Activated naive CD4-positive, alpha-beta T cell treated with anti-CD3 and anti-CD28 coated beads for 36 hours (primary cell): ENCODE data around the gene PHF2. TPM values are rescaled to one million over a fixed set of nuclear protein-coding genes. Genes with fewer than 3 reads are reported as not detected.

Experiments
- CTCF ChIA-PET: fragments of 350-600 bp; sonication (Branson Sonifier 250); formaldehyde crosslinking; loops from one replicate; lab custom pipeline; 2021; ENCODE audit warnings: antibody characterized with exemption; lab: Charles Lee
- DNase-seq: peaks from one replicate; pipeline ENCODE4 v3.0.0-alpha.2; 2020
- H3K27ac Mint-ChIP-seq: one replicate; pipeline ENCODE4 v1.8.0; 2021; ENCODE audit warnings: mild to moderate bottlenecking, mixed read lengths
- H3K27me3 Mint-ChIP-seq: one replicate; pipeline ENCODE4 v1.8.0; 2021; ENCODE audit warnings: low read depth, mixed read lengths
- H3K36me3 Mint-ChIP-seq: one replicate; pipeline ENCODE4 v1.8.0; 2021; ENCODE audit warnings: low read depth, mixed read lengths
- H3K4me1 Mint-ChIP-seq: one replicate; pipeline ENCODE4 v1.8.0; 2021; ENCODE audit warnings: low read depth, mixed read lengths
- H3K4me3 Mint-ChIP-seq: one replicate; pipeline ENCODE4 v1.8.0; 2021; ENCODE audit warnings: mild to moderate bottlenecking, moderate library complexity, mixed read lengths
- H3K9me3 Mint-ChIP-seq: one replicate; pipeline ENCODE4 v1.8.0; 2021; ENCODE audit warnings: mixed read lengths
- intact Hi-C: fragments of 100-400 bp; cut with micrococcal nuclease; formaldehyde crosslinking; loops from one replicate; pipeline ENCODE4 v1.15.1; 2023
- microRNA-seq: library from miRNA; unstranded; fragments of <30 nt; microRNA quantifications from one replicate; pipeline ENCODE4 v1.2.0, GENCODE V29; 2022; ENCODE audit warnings: borderline microRNAs expressed, borderline replicate concordance
- total RNA-seq, 2 experiments: library from RNA; stranded (reverse); gene quantifications; one replicate each; pipeline ENCODE4 v1.2.3, GENCODE V29; 2021

Gene PHF2
- total RNA-seq, 2 experiments from 2014 or later: 14.4 to 16.6 TPM

GRCh38 chr9:93713716-93714115, 137.3 kb downstream of the PHF2 start:
- CTCF ChIA-PET: no interaction called here
- intact Hi-C loops: no loop called here
- peaks cover 3% of the 10 kb centered on the region for H3K36me3 Mint-ChIP-seq
- no peak overlapping the region for H3K4me3 Mint-ChIP-seq
- H3K27ac Mint-ChIP-seq: no peak overlapping the region
- H3K4me1 Mint-ChIP-seq: no peaks in the 10 kb centered on the region
- H3K27me3 Mint-ChIP-seq: peaks cover 13% of the 10 kb centered on the region
- DNase-seq: no peak
- H3K9me3 Mint-ChIP-seq: peaks cover 15% of the 10 kb centered on the region

GRCh38 chr9:93721417-93721965, 145.1 kb downstream of the PHF2 start:
- H3K36me3 Mint-ChIP-seq: no peaks in the 10 kb centered on the region
- peaks cover 9% of the 10 kb centered on the region for H3K9me3 Mint-ChIP-seq
- no peak overlapping the region for H3K4me3 Mint-ChIP-seq
- no peak overlapping the region for H3K27ac Mint-ChIP-seq
- CTCF ChIA-PET: no interaction called here
- intact Hi-C loops: no loop called here
- H3K4me1 Mint-ChIP-seq: no peaks in the 10 kb centered on the region
- H3K27me3 Mint-ChIP-seq: peaks cover 8% of the 10 kb centered on the region
- DNase-seq: no peak

DNA sequence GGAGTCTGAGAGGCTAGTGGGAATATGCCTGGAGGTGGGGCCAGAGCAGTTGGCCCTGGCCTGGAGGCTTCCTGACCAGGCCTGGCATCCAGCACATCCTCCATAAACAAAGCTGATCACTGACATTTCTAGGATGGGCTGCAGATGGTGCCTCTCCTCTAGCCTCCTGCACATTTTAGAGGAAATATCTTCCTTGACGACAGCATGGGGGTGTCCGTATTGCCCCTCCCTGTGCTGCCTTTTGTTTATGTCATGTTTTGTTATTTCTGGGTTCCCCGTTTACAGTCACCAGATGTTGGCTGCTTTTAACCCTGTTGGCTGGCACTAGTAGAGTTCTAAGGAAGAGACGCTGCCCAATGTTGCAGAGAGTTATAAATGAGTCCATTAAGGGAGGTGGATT, 148.5 kb downstream of the PHF2 start:
- no peaks in the 10 kb centered on the region for H3K4me1 Mint-ChIP-seq
- H3K9me3 Mint-ChIP-seq: peaks cover 3% of the 10 kb centered on the region
- no peak overlapping the region for H3K4me3 Mint-ChIP-seq
- H3K27me3 Mint-ChIP-seq: peaks cover 9% of the 10 kb centered on the region
- intact Hi-C loops: no loop called here
- H3K27ac Mint-ChIP-seq: no peak overlapping the region
- H3K36me3 Mint-ChIP-seq: no peaks in the 10 kb centered on the region
- CTCF ChIA-PET: no interaction called here
- DNase-seq: no peak

GRCh38 chr9:93725382-93725781, 149.0 kb downstream of the PHF2 start:
- intact Hi-C loops: no loop called here
- H3K27me3 Mint-ChIP-seq: peaks cover 9% of the 10 kb centered on the region
- H3K4me1 Mint-ChIP-seq: no peaks in the 10 kb centered on the region
- no peak for DNase-seq
- H3K9me3 Mint-ChIP-seq: peaks cover 3% of the 10 kb centered on the region
- no peak overlapping the region for H3K4me3 Mint-ChIP-seq
- H3K27ac Mint-ChIP-seq: no peak overlapping the region
- H3K36me3 Mint-ChIP-seq: no peaks in the 10 kb centered on the region
- CTCF ChIA-PET: no interaction called here

- CTCF ChIA-PET: no interaction called here
- Mint-ChIP-seq H3K27me3 (peaks cover 12% of the 10 kb centered on the region), H3K27ac (no peak overlapping the region), H3K9me3 (peaks cover 3% of the 10 kb centered on the region), H3K4me3 (no peak overlapping the region), H3K36me3 (no peaks in the 10 kb centered on the region), H3K4me1 (no peaks in the 10 kb centered on the region)
- intact Hi-C loops: no loop called here
- no peak for DNase-seq
Observed at GRCh38 chr9:93726147-93726546, 149.8 kb downstream of the PHF2 start.

Small RNAs within 50 kb of the gene (microRNA-seq; reads per million reads assigned to microRNA genes)
- not detected for gene MIR548AU

Other genes starting within 250 kb of the PHF2 start
- gene FAM120A, start 124.9 kb upstream of the PHF2 start, total RNA-seq: 100 to 1,000 TPM; 112 to 116 TPM
- gene FAM120AOS, start 123.0 kb upstream of the PHF2 start, total RNA-seq: 10 to 100 TPM; 25.5 to 26.0 TPM